IMR-90 (cell line): Measurements from ENCODE around the gene GDPD1. TPM values are rescaled to one million over a fixed set of nuclear protein-coding genes. Genes with fewer than 3 reads are reported as not detected.

ENCODE experiments used
- ATAC-seq: fragments of 200-7000 bp; cut with Tn5 transposase; 2 replicates; pipeline ENCODE4 v1.9.1; 2020; ENCODE audit warnings: low read depth, mild to moderate bottlenecking, moderate library complexity
- BruUV-seq: library from RNA; stranded (reverse); fragments of 400-500 nt; replicated peaks from 2 replicates; lab custom pipeline; 2021; lab: Mats Ljungman, UMichigan
- CTCF ChIA-PET: fragments of 300-600 bp; formaldehyde crosslinking; extraction: SDS; loops from one replicate; lab custom pipeline; 2021; ENCODE audit warnings: antibody characterized with exemption; lab: Yijun Ruan, JAX
- POLR2A ChIA-PET: fragments of 300-600 bp; sonication (Branson Sonifier 250); formaldehyde crosslinking; loops from one replicate; lab custom pipeline; 2022; ENCODE audit warnings: antibody characterized with exemption; ENCODE audit not compliant: unreplicated experiment; lab: Charles Lee
- DNase-seq: peaks from one replicate; pipeline ENCODE4 v3.0.0; 2013
- H2AFZ ChIP-seq: replicated peaks from 2 replicates; pipeline ENCODE3; 2013; ENCODE audit warnings: low read length, mild to moderate bottlenecking; ENCODE audit not compliant: poor library complexity
- H2AK5ac ChIP-seq: 2 replicates; pipeline ENCODE4 v1.6.1; 2013; ENCODE audit warnings: low read depth, low read length, inconsistent platforms
- H2AK9ac ChIP-seq: replicated peaks from 2 replicates; pipeline ENCODE3; 2013; ENCODE audit warnings: mild to moderate bottlenecking, low read depth, low read length, moderate library complexity; ENCODE audit not compliant: poor library complexity
- H2BK120ac ChIP-seq: 2 replicates; pipeline ENCODE4 v1.6.1; 2013; ENCODE audit warnings: low read depth, low read length, inconsistent platforms
- H2BK15ac ChIP-seq: 3 replicates; pipeline ENCODE4 v1.6.1; 2013; ENCODE audit warnings: low read depth, low read length, inconsistent platforms
- H2BK20ac ChIP-seq: 2 replicates; pipeline ENCODE4 v1.6.1; 2013; ENCODE audit warnings: low read depth, mild to moderate bottlenecking, inconsistent platforms, low read length, moderate library complexity
- H2BK5ac ChIP-seq: 2 replicates; pipeline ENCODE4 v1.6.1; 2013; ENCODE audit warnings: mild to moderate bottlenecking, low read depth, low read length, inconsistent platforms; ENCODE audit not compliant: poor library complexity, severe bottlenecking
- H3K14ac ChIP-seq: replicated peaks from 2 replicates; pipeline ENCODE4 v1.6.1; 2013; ENCODE audit warnings: low read depth, low read length, inconsistent platforms
- H3K18ac ChIP-seq: 2 replicates; pipeline ENCODE4 v1.6.1; 2013; ENCODE audit warnings: low read depth, low read length, control low read depth
- H3K23ac ChIP-seq: 2 replicates; pipeline ENCODE4 v1.6.1; 2013; ENCODE audit warnings: low read depth, low read length, inconsistent platforms
- H3K27ac ChIP-seq: 2 replicates; pipeline ENCODE4 v1.5.1; 2013; ENCODE audit warnings: mild to moderate bottlenecking, control low read depth, low read length; ENCODE audit not compliant: insufficient read depth
- H3K27me3 ChIP-seq: 2 replicates; pipeline ENCODE4 v1.6.1; 2013; ENCODE audit warnings: low read length; ENCODE audit not compliant: control insufficient read depth, insufficient read depth
- H3K36me3 ChIP-seq: 2 replicates; pipeline ENCODE4 v1.6.1; 2013; ENCODE audit warnings: low read length, mixed read lengths; ENCODE audit not compliant: control insufficient read depth, insufficient read depth
- H3K4ac ChIP-seq: 2 replicates; pipeline ENCODE4 v1.6.1; 2013; ENCODE audit warnings: low read depth, low read length, inconsistent platforms
- H3K4me1 ChIP-seq: 2 replicates; pipeline ENCODE4 v1.6.1; 2013; ENCODE audit warnings: low read length, mixed read lengths; ENCODE audit not compliant: control insufficient read depth, insufficient read depth
- H3K4me2 ChIP-seq: 2 replicates; pipeline ENCODE4 v1.6.1; 2013; ENCODE audit warnings: low read depth, mild to moderate bottlenecking, control low read depth, low read length, moderate library complexity
- H3K4me3 ChIP-seq: 2 replicates; pipeline ENCODE4 v1.5.1; 2013; ENCODE audit warnings: low read depth, mild to moderate bottlenecking, control low read depth, low read length, moderate library complexity; ENCODE audit not compliant: insufficient read depth
- H3K56ac ChIP-seq: 2 replicates; pipeline ENCODE4 v1.6.1; 2013; ENCODE audit warnings: low read length, inconsistent platforms; ENCODE audit not compliant: insufficient read depth; ENCODE audit errors: extremely low read depth
- H3K79me1 ChIP-seq, 2 experiments: 2 replicates each; pipeline ENCODE4 v1.6.1; 2013; ENCODE audit warnings: low read length in 2 of 2, inconsistent platforms in 1 of 2, low read depth in 1 of 2
- H3K9ac ChIP-seq: 2 replicates; pipeline ENCODE4 v1.6.1; 2013; ENCODE audit warnings: low read depth, low read length, control low read depth
- H3K9me1 ChIP-seq: 2 replicates; pipeline ENCODE4 v1.6.1; 2013; ENCODE audit warnings: low read length, inconsistent platforms; ENCODE audit not compliant: insufficient read depth
- H3K9me3 ChIP-seq: 2 replicates; pipeline ENCODE4 v1.6.1; 2013; ENCODE audit warnings: low read length; ENCODE audit not compliant: control insufficient read depth, insufficient read depth
- H4K20me1 ChIP-seq: 2 replicates; pipeline ENCODE4 v1.6.1; 2013; ENCODE audit warnings: low read length, inconsistent platforms; ENCODE audit not compliant: insufficient read depth
- H4K5ac ChIP-seq: 2 replicates; pipeline ENCODE4 v1.6.1; 2013; ENCODE audit warnings: mild to moderate bottlenecking, low read depth, low read length, control low read depth
- H4K8ac ChIP-seq, 2 experiments: 2 replicates each; pipeline ENCODE4 v1.6.1; 2013; ENCODE audit warnings: low read depth in 2 of 2, low read length in 2 of 2, control low read depth in 1 of 2, inconsistent platforms in 1 of 2
- H4K91ac ChIP-seq: 2 replicates; pipeline ENCODE4 v1.6.1; 2013; ENCODE audit warnings: low read depth, low read length, inconsistent platforms; ENCODE audit not compliant: insufficient read depth
- MAFK ChIP-seq: IDR thresholded peaks from 2 replicates; pipeline ENCODE4 v1.6.1; 2012; ENCODE audit warnings: low read depth, low read length, improper control_type of control experiment
- USF2 ChIP-seq: fragments of 150-350 bp; IDR thresholded peaks from 2 replicates; pipeline ENCODE4 v1.6.1; 2017; ENCODE audit warnings: mild to moderate bottlenecking, antibody characterized with exemption, low read length, low read depth
- WGBS, 2 experiments: methylation state at CpG; one replicate each; pipeline versions ENCODE4 v1.1.5 to v1.1.7; 2013; ENCODE audit warnings: missing lambda C conversion rate in 2 of 2; ENCODE audit not compliant: insufficient read length in 1 of 2; ENCODE audit errors: extremely low coverage in 2 of 2; 5-methylcytosine and 5-hydroxymethylcytosine counted together
- dilution Hi-C: fragments of 300-500 bp; cut with HindIII; formaldehyde crosslinking; loops from one replicate; pipeline ENCODE4 v1.14.3; 2018; ENCODE audit warnings: low sequenced_read_pairs; ENCODE audit not compliant: unreplicated experiment
- in situ Hi-C: fragments of 300-500 bp; cut with MboI; formaldehyde crosslinking; loops from 3 replicates; pipeline ENCODE4 v1.14.3; 2019; ENCODE audit warnings: low sequenced_read_pairs, inconsistent platforms, mixed read lengths
- intact Hi-C: fragments of 100-400 bp; cut with micrococcal nuclease; formaldehyde crosslinking; loops from 2 replicates; pipeline ENCODE4 v1.10.0; 2022
- polyA plus RNA-seq, 3 experiments: library from polyadenylated mRNA; depleted of rRNA; stranded (reverse); fragments of >200 nt; gene quantifications; 2 replicates each; pipeline ENCODE4 v1.2.3, GENCODE V29; 2012; ENCODE audit warnings: low replicate concordance in 1 of 3
- total RNA-seq: library from RNA; depleted of rRNA; stranded (reverse); fragments of >200 nt; gene quantifications from 2 replicates; pipeline ENCODE4 v1.2.3, GENCODE V29; 2012

Gene GDPD1
- total and polyA plus RNA-seq, 2 of the 4 experiments (the other 2 are of a cell fraction), result 0.72 to 0.84 TPM

GRCh38 chr17:59230764-59231163 lies 10.5 kb downstream of the GDPD1 start:
- BruUV-seq, result no TSS peak
- in situ Hi-C loops, result no loop called here

More at GRCh38 chr17:59230764-59231163, 10.5 kb downstream of the GDPD1 start:
- Histone ChIP-seq H4K5ac (no peak overlapping the region), H3K4me2 (no peak overlapping the region), H2AFZ (no peak overlapping the region), H4K20me1 (no peaks in the 10 kb centered on the region), H3K9me1 (no peaks in the 10 kb centered on the region), H2BK15ac (no peak overlapping the region), H2BK20ac (no peak overlapping the region), H3K9me3 (no peaks in the 10 kb centered on the region), H3K79me1 (no peaks in the 10 kb centered on the region), H2BK5ac (no peak overlapping the region), H3K4me3 (no peak overlapping the region), H3K27ac (no peak overlapping the region), H3K14ac (no peak overlapping the region), H2AK5ac (no peak overlapping the region), H3K27me3 (no peaks in the 10 kb centered on the region), H3K4me1 (no peaks in the 10 kb centered on the region), H3K23ac (no peak overlapping the region), H3K36me3 (no peaks in the 10 kb centered on the region), H4K91ac (no peak overlapping the region), H3K9ac (no peak overlapping the region), H2AK9ac (no peak overlapping the region), H3K56ac (no peak overlapping the region), H4K8ac (no peak overlapping the region), H2BK120ac (no peak overlapping the region), H3K4ac (no peak overlapping the region), H3K18ac (no peak overlapping the region)
- WGBS, 2 experiments, result no CpG with 5 or more reads among the region's 3 CpGs
- DNase-seq (no peak), ATAC-seq (no peak)
- dilution Hi-C loops (no loop called here), intact Hi-C loops (no loop called here)
- TF ChIP-seq USF2, result no peak
- peak; percentile 26; the same call in 1 of the 2 replicates for TF ChIP-seq MAFK
- CTCF ChIA-PET, result no interaction called here
- POLR2A ChIA-PET, result no interaction called here
